ENCODE results near the gene RAP1GDS1. TPM values are rescaled to one million over a fixed set of nuclear protein-coding genes. Genes with fewer than 3 reads are reported as not detected.

The RAP1GDS1 gene
- total and polyA plus RNA-seq, 2 of the 13 experiments (the other 11 are each of a cell fraction or from before 2014, with no cell fraction given) = 19.3 to 42.5 TPM

DNA sequence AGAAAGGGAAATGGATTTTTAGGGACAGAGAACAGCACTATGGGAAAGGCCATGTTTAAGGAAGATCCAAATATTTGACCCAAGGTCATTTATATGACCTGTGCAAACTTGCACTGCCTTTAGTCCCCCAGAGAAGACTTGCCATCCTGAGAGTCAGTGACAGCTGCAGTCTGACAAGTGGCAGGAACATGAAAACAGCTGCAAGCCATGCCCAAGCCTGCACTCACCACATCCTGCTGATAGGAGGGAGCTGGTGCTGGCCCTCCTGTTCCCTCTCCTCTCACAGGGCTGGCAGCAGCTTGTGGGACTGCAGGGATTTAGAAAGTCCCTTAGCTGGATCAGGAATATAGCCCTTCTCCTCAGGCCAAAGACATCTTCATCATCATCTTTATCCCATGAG lies 187.7 kb downstream of the RAP1GDS1 start (continued):
- TF ChIP-seq, protein P1, sequence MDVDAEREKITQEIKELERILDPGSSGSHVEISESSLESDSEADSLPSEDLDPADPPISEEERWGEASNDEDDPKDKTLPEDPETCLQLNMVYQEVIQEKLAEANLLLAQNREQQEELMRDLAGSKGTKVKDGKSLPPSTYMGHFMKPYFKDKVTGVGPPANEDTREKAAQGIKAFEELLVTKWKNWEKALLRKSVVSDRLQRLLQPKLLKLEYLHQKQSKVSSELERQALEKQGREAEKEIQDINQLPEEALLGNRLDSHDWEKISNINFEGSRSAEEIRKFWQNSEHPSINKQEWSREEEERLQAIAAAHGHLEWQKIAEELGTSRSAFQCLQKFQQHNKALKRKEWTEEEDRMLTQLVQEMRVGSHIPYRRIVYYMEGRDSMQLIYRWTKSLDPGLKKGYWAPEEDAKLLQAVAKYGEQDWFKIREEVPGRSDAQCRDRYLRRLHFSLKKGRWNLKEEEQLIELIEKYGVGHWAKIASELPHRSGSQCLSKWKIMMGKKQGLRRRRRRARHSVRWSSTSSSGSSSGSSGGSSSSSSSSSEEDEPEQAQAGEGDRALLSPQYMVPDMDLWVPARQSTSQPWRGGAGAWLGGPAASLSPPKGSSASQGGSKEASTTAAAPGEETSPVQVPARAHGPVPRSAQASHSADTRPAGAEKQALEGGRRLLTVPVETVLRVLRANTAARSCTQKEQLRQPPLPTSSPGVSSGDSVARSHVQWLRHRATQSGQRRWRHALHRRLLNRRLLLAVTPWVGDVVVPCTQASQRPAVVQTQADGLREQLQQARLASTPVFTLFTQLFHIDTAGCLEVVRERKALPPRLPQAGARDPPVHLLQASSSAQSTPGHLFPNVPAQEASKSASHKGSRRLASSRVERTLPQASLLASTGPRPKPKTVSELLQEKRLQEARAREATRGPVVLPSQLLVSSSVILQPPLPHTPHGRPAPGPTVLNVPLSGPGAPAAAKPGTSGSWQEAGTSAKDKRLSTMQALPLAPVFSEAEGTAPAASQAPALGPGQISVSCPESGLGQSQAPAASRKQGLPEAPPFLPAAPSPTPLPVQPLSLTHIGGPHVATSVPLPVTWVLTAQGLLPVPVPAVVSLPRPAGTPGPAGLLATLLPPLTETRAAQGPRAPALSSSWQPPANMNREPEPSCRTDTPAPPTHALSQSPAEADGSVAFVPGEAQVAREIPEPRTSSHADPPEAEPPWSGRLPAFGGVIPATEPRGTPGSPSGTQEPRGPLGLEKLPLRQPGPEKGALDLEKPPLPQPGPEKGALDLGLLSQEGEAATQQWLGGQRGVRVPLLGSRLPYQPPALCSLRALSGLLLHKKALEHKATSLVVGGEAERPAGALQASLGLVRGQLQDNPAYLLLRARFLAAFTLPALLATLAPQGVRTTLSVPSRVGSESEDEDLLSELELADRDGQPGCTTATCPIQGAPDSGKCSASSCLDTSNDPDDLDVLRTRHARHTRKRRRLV (CRISPR knock-in tag; IDR thresholded peaks at IDR 0.05) = no peak
- TF ChIP-seq, protein P2, sequence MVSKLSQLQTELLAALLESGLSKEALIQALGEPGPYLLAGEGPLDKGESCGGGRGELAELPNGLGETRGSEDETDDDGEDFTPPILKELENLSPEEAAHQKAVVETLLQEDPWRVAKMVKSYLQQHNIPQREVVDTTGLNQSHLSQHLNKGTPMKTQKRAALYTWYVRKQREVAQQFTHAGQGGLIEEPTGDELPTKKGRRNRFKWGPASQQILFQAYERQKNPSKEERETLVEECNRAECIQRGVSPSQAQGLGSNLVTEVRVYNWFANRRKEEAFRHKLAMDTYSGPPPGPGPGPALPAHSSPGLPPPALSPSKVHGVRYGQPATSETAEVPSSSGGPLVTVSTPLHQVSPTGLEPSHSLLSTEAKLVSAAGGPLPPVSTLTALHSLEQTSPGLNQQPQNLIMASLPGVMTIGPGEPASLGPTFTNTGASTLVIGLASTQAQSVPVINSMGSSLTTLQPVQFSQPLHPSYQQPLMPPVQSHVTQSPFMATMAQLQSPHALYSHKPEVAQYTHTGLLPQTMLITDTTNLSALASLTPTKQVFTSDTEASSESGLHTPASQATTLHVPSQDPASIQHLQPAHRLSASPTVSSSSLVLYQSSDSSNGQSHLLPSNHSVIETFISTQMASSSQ (IDR thresholded peaks at IDR 0.05; ENCODE audit: low read depth) = no peak
- TF ChIP-seq, protein P2 (CRISPR knock-in tag; IDR thresholded peaks at IDR 0.05; ENCODE audit: borderline replicate concordance) = no peak
- TF ChIP-seq ZNF878 (CRISPR knock-in tag; IDR thresholded peaks at IDR 0.05) (no peak), ZFP36 (IDR thresholded peaks at IDR 0.05; ENCODE audit: borderline replicate concordance, low read depth, low read length, partially characterized antibody) (no peak), ZSCAN22 (CRISPR knock-in tag; IDR thresholded peaks at IDR 0.05) (no peak)

All from HepG2 (cell line).